Tibial nerve (tissue), 4 donors: ENCODE measurements around the gene ARFGAP1. TPM values are rescaled to one million over a fixed set of nuclear protein-coding genes. Genes with fewer than 3 reads are reported as not detected.
"Not testable (repeated sequence)": the region's sequence is repeated elsewhere in the genome, so short reads cannot be mapped to it uniquely, and the experiment has no call there.

Experiments used
- DNase-seq, 2 donors: peaks; one replicate each; pipeline ENCODE4 v3.0.0-alpha.2; 2019; ENCODE audit warnings: low spot score in 2 of 2
- H3K27ac ChIP-seq, 4 donors: fragments of 200-600 bp; sonication (generic) in 3 of 4; one replicate each; pipeline ENCODE4 v1.5.1; 2017 to 2019; ENCODE audit warnings: mild to moderate bottlenecking in 1 of 4
- H3K27me3 ChIP-seq, 2 donors: fragments of 200-600 bp; sonication (generic) in 1 of 2; one replicate each; pipeline versions ENCODE4 v1.5.1 to v1.6.0; 2017 to 2019
- H3K36me3 ChIP-seq, 3 donors: fragments of 200-600 bp; sonication (generic); one replicate each; pipeline ENCODE4 v1.5.1; 2018 to 2019
- H3K4me1 ChIP-seq, 4 donors: fragments of 200-600 bp; sonication (generic) in 3 of 4; one replicate each; pipeline ENCODE4 v1.5.1; 2017 to 2019
- H3K4me3 ChIP-seq, 4 donors: fragments of 200-600 bp; sonication (generic) in 3 of 4; one replicate each; pipeline ENCODE4 v1.5.1; 2017 to 2019; ENCODE audit warnings: mild to moderate bottlenecking in 1 of 4, moderate library complexity in 1 of 4
- H3K9me3 ChIP-seq, 4 donors: fragments of 200-600 bp; sonication (generic) in 3 of 4; one replicate each; pipeline ENCODE4 v1.5.1; 2017 to 2019
- EP300 ChIP-seq, 2 donors: sonication (generic); formaldehyde crosslinking; IDR thresholded peaks; one replicate each; pipeline ENCODE4 v1.6.1; 2017; ENCODE audit warnings: antibody characterized with exemption in 2 of 2, mild to moderate bottlenecking in 1 of 2
- POLR2A ChIP-seq, 2 donors: fragments of 450-650 bp; IDR thresholded peaks; one replicate each; pipeline ENCODE4 v1.6.1; 2017; ENCODE audit warnings: antibody characterized with exemption in 2 of 2, mild to moderate bottlenecking in 2 of 2, moderate library complexity in 2 of 2
- WGBS, 2 donors: methylation state at CpG; one replicate each; pipeline ENCODE4 v1.1.5; 2018; 5-methylcytosine and 5-hydroxymethylcytosine counted together
- total RNA-seq, 4 donors: library from RNA; depleted of rRNA; stranded (reverse); fragments of >200 nt; gene quantifications; one replicate each; pipeline ENCODE4 v1.1.0, GENCODE V29; 2016
- TF ChIP-seq, protein P1 (sequence below), 5 experiments: fragments of 200-600 bp in 3 of 5; fragments of 450-650 bp in 2 of 5; sonication (generic) in 3 of 5; IDR thresholded peaks; one replicate each; pipeline ENCODE4 v1.5.1; 2016 to 2019; ENCODE audit warnings: antibody characterized with exemption in 5 of 5, mild to moderate bottlenecking in 3 of 5, moderate library complexity in 2 of 5

ARFGAP1 gene
- total RNA-seq, 4 donors from 2014 or later: 55.3 to 124 (median 68.6) TPM

DNA sequence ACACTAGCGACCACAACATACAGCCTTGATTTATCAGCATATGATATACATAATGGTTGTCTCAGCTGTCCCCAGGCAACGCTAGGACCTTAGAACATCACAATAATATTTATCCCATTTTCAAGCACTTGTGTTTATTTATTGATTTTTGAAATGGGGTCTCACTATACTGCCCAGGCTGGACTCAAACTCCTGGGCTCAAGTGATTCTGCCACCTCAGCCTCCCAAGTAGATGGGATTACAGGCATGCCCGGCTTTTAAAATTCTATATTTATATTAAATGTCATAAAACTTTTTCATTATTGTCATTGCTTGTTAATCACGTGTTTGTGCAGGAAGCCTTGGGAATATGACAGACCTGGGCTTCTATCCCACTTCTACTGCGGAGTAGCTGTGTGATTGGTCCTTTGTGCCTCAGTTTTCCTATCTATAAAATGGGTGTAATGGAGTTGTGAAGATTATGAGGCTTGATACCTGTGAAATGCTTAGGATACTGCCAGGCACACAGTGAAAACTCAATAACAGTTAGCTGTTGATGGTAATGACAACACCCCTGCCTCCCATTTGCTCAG is 30.6 kb downstream of the ARFGAP1 start:
- H3K27me3 ChIP-seq: peaks cover 0 to 50% of the 10 kb centered on the region in 2 donors

DNA sequence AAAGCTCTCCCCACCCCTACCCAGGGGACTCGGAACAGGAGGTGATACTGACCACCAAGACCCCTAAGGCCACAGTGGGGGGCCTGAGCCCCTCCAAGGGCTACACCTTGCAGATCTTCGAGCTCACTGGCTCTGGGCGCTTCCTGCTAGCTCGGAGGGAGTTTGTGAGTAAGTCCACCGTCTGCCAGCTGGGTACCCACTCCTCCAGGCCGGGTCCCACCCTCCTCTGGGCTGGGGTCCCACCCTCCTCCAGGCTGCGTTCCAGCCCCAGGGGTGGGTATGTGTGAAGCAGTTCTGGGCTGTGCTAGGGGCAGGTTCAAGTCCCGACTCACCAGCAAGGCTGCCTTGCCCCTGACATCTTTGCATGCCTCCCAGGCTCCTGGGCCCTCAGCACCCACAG is 32.8 kb downstream of the ARFGAP1 start:
- no peaks in the 10 kb centered on the region for H3K36me3 ChIP-seq
- H3K4me3 ChIP-seq: no peak overlapping the region
- H3K4me1 ChIP-seq: peaks cover 0 to 6% (median 0%) of the 10 kb centered on the region in 4 donors
- TF ChIP-seq POLR2A (IDR thresholded peaks at IDR 0.05): no peak
- TF ChIP-seq EP300 (IDR thresholded peaks at IDR 0.05): no peak
- TF ChIP-seq, protein P1, sequence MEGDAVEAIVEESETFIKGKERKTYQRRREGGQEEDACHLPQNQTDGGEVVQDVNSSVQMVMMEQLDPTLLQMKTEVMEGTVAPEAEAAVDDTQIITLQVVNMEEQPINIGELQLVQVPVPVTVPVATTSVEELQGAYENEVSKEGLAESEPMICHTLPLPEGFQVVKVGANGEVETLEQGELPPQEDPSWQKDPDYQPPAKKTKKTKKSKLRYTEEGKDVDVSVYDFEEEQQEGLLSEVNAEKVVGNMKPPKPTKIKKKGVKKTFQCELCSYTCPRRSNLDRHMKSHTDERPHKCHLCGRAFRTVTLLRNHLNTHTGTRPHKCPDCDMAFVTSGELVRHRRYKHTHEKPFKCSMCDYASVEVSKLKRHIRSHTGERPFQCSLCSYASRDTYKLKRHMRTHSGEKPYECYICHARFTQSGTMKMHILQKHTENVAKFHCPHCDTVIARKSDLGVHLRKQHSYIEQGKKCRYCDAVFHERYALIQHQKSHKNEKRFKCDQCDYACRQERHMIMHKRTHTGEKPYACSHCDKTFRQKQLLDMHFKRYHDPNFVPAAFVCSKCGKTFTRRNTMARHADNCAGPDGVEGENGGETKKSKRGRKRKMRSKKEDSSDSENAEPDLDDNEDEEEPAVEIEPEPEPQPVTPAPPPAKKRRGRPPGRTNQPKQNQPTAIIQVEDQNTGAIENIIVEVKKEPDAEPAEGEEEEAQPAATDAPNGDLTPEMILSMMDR (IDR thresholded peaks at IDR 0.05): no peak
- DNase-seq: no peak
- H3K27ac ChIP-seq: no peak overlapping the region
- peaks cover 0 to 50% of the 10 kb centered on the region in 2 donors for H3K27me3 ChIP-seq
- peaks cover 0 to 17% (median 4%) of the 10 kb centered on the region in 4 donors for H3K9me3 ChIP-seq
- WGBS, 2 donors: 48 to 57% methylated on average over 5 to 8 of the region's 8 CpGs

More for the DNA sequence above, 30.6 kb downstream of the ARFGAP1 start:
- H3K27ac ChIP-seq: no peak overlapping the region
- DNase-seq: no peak
- TF ChIP-seq POLR2A (IDR thresholded peaks at IDR 0.05): no peak
- TF ChIP-seq, protein P1 (IDR thresholded peaks at IDR 0.05): no peak
- no peak for TF ChIP-seq EP300 (IDR thresholded peaks at IDR 0.05)
- no peaks in the 10 kb centered on the region for H3K36me3 ChIP-seq
- H3K4me3 ChIP-seq: no peak overlapping the region
- no peaks in the 10 kb centered on the region for H3K4me1 ChIP-seq
- H3K9me3 ChIP-seq: peaks cover 0 to 17% (median 4%) of the 10 kb centered on the region in 4 donors
- WGBS, 2 donors: 62 to 65% methylated on average over 5 of the region's 5 CpGs

DNA sequence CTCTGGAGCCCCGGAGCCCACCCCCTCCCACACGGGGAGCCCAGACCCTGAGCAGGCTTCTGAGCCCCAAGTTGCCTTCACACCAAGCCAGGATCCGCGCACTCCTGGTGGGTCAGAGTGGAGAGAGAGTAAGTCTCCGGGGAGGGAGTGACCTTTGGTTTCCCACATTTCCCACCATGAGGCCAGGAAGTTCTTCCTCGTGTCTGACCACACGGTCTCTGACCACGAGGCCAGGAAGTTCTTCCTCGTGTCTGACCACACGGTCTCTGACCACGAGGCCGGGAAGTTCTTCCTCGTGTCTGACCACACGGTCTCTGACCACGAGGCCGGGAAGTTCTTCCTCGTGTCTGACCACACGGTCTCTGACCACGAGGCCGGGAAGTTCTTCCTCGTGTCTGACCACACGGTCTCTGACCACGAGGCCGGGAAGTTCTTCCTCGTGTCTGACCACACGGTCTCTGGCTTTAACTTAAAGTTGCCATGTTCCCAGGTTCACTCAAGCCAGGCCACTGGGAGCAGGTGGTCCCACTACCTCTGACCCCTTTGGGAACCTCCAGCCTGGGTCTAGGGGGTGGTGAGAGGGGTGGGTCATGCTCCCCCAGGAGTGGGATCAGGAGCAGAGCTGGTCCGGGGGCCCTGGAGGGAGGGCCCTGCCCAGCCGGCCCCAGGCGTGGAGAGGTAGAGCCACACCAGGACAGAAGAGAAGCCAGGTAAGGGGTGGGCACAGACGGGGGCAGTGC is 33.5 kb downstream of the ARFGAP1 start:
- H3K27me3 ChIP-seq: peaks cover 0 to 48% of the 10 kb centered on the region in 2 donors
- not testable (repeated sequence) for H3K4me3 ChIP-seq, H3K27ac ChIP-seq, H3K36me3 ChIP-seq, DNase-seq, H3K4me1 ChIP-seq
- H3K9me3 ChIP-seq: peaks cover 0 to 15% (median 3%) of the 10 kb centered on the region in 4 donors
- 77 to 78% methylated on average over 21 to 26 of the region's 30 CpGs for WGBS, 2 donors

- TF ChIP-seq POLR2A (IDR thresholded peaks at IDR 0.05) (no peak), EP300 (IDR thresholded peaks at IDR 0.05) (no peak)
- TF ChIP-seq, protein P1 (IDR thresholded peaks at IDR 0.05): no peak
- Histone ChIP-seq H3K4me1 (peaks cover 0 to 6% (median 0%) of the 10 kb centered on the region in 4 donors), H3K4me3 (no peak overlapping the region), H3K27me3 (peaks cover 0 to 48% of the 10 kb centered on the region in 2 donors), H3K27ac (no peak overlapping the region), H3K9me3 (peaks cover 0 to 7% (median under 1%) of the 10 kb centered on the region in 4 donors), H3K36me3 (no peaks in the 10 kb centered on the region)
- no peak for DNase-seq
- 70 to 83% methylated on average over 9 to 33 of the region's 35 CpGs for WGBS, 2 donors
These were observed 34.3 kb downstream of the ARFGAP1 start for GRCh38 chr20:63306673-63307537.

DNA sequence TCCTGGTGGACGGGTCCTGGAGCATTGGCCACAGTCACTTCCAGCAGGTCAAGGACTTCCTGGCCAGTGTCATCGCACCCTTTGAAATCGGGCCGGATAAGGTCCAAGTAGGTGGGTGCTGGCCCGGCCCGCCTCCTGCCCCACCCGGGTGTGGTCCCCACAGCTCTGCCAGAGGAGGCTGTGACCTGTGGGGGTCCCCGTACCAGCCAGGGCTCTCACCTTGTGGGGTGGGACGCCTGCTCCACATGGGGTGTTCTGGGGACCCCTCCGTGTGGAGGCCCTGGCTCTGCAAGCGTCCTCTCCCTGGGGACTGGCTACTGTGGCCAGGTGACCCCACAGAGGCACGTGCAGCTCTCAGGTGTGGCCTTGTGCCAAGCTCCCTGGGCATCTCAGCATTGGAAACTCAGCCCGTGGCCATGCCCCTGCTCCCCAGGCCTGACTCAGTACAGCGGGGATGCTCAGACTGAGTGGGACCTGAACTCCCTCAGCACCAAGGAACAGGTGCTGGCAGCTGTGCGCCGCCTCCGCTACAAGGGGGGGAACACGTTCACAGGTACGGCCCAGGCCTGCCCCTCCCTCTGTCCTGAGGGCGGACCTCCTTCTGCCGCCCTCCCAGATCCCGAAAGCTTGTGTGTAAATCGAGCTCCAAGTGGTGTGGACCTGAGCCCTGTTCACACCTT is 35.1 kb downstream of the ARFGAP1 start:
- TF ChIP-seq POLR2A (IDR thresholded peaks at IDR 0.05) (no peak), EP300 (IDR thresholded peaks at IDR 0.05) (no peak)
- TF ChIP-seq, protein P1 (IDR thresholded peaks at IDR 0.05): no peak
- no peak for DNase-seq
- 71 to 84% methylated on average over 10 to 20 of the region's 23 CpGs for WGBS, 2 donors
- Histone ChIP-seq H3K4me1 (peaks cover 0 to 6% (median 0%) of the 10 kb centered on the region in 4 donors), H3K36me3 (no peaks in the 10 kb centered on the region), H3K27me3 (peaks cover 0 to 48% of the 10 kb centered on the region in 2 donors), H3K9me3 (no peaks in the 10 kb centered on the region), H3K27ac (no peak overlapping the region), H3K4me3 (no peak overlapping the region)
